SIG-M5 treated with dmso at 0.1 percent for 504 hours (cell line): ENCODE results near the gene APOBEC3H.

ENCODE experiments used
- DNase-seq: peaks from one replicate; lab custom pipeline; 2025; ENCODE audit not compliant: unreplicated experiment; lab: John Stamatoyannopoulos, UW

APOBEC3H gene

GRCh38 chr22:39080052-39080762, 16.8 kb upstream of the APOBEC3H start:
- no peak for DNase-seq

DNA sequence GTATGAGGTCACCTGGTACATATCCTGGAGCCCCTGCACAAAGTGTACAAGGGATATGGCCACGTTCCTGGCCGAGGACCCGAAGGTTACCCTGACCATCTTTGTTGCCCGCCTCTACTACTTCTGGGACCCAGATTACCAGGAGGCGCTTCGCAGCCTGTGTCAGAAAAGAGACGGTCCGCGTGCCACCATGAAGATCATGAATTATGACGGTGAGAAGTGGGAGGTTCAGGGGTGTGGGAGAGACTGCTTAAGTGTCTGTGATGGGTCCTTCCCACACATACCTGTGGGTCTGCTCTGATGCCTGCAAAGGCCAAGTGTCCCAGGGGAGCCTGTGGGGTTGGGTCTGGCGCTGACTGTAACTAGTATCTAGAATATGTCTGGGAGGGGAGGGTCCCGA, 16.0 kb upstream of the APOBEC3H start:
- no peak for DNase-seq

DNA sequence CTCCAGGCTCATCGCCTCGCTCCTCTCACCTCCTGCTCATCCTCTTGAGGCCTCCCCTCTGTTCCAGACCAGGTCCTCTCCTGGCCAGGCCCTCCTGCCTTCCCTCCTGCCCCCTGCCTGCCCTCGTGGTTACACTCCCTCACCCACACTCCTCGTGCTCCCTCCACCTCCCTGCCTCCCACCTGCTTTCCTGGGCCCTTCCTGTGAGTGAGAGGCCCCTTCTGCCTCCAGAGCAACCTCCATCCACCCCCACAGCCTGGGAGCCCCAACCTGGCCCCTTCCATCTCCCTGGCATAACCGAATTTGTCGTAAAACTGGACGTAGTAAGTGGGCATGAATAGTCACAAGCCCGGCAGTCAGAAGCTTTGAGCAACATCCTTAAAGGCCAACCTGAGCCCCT, 15.4 kb upstream of the APOBEC3H start:
- DNase-seq, result no peak

DNA sequence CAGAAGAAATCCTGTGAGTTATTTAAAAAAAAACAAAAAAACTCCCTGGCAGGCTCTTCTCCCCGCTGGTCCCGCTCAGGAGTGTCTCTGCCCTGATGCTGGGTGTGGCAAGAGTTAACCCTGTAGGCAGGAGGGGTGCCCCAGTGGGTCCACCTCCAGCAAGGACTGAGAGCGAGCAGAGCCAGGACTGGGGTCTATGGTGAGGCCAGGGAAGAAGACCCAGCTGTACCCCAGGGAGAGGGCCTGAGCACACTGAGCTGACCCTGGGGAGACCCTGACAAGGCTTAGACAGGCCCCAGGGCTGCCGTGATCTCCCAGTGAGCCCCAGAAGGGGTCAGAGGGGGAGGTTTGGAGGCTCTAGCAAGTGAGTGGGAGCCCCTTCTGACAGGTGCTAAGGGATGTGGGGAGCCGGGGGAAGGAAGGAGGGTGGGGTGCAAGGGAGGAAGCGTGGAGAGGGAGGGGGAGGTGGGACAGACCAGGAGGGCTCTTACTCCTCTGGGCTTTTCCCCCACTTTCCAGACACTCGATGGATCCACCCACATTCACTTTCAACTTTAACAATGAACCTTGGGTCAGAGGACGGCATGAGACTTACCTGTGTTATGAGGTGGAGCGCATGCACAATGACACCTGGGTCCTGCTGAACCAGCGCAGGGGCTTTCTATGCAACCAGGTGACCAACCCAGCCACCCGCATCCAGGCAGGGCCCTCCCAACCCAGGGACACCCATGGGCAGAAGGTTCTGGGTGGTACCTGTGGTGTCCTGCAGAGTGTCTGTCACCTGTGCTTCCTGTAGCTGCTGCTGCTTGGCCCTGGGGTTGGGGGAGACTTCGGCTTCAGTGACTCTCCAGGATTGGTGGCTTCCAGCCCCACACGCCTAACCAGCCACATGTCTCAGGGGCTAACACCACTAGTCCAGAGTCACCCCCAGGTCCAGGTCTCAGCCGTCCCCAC, 13.6 kb upstream of the APOBEC3H start:
- DNase-seq, result no peak

- DNase-seq, result no peak
Measured at GRCh38 chr22:39084666-39085065, 12.4 kb upstream of the APOBEC3H start.

DNA sequence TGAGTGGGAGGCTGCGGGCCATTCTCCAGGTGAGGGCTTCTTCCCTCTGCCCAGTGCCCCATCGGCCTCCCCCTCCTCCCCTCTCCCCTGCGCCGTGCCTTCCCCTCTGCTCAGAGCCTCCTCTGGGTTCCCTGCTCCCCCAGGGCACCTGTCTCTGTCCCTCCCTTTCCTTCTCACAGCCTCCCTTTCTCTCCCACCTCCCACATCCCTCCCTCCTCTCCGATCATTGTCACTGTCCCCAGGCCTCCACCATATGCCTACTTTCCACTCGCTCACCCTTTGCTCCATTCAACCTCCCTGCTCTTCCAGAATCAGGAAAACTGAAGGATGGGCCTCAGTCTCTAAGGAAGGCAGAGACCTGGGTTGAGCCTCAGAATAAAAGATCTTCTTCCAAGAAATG, 9.9 kb upstream of the APOBEC3H start:
- DNase-seq, result no peak

DNA sequence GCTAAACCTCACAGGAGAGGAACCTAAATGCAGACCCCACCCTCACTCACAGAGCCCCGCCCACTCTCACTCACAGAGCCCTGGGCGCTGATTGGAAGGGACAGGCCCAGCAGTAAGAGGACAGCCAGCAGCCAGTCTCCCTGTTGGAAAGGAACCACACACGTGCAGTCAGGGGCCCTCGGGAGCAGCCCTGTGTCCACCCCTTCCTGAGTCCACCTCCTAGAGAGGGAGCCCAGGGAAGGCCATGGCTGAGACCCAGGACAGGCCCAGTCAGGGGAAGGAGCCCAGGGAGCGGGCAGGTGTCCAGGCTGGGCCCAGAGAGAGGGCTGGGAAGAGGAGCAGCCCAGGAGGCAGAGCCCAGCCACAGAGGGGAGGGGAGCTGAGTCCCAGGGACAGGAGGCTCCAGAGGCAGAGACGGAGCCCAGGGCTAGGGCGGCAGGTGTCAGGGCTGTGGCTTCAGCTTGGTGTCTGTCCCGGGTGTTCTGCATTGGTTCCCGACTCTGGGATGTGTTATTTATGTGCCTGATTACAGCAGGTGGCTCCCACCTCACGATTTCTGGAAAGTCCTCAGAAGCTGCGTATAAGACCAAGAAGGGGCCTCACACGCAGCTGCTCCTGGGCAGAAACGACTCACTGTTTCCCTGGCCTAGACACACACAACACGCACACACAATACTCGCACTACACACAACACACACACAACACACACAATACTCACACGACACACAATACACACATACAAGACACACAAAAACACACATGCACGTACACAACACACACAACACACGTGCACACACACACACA, 9.0 kb upstream of the APOBEC3H start:
- no peak for DNase-seq

- no peak for DNase-seq
Measured at GRCh38 chr22:39088685-39089032, 8.4 kb upstream of the APOBEC3H start.

DNA sequence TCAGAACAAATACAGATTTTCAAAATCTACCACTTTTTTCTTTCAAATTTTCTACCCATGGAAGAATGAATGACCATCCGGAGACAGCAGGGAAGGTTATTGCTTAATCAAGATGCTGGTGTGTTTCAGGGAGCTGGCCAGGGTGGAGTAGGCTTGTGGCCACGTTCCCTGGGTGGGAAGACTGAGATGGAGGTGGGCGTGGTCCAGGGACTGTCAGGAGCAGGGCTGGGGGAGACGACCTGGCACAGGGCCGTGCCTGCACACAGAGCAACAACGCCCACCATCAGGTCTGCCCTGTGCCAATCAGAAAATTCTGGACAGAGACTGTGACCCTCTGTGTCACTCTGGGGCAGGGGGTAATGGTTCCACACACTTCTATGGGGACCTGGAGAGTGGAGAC, 7.1 kb upstream of the APOBEC3H start:
- DNase-seq, result no peak

GRCh38 chr22:39090426-39091064, 6.5 kb upstream of the APOBEC3H start:
- DNase-seq, result no peak

GRCh38 chr22:39091126-39092081, 5.6 kb upstream of the APOBEC3H start:
- DNase-seq, result no peak

DNA sequence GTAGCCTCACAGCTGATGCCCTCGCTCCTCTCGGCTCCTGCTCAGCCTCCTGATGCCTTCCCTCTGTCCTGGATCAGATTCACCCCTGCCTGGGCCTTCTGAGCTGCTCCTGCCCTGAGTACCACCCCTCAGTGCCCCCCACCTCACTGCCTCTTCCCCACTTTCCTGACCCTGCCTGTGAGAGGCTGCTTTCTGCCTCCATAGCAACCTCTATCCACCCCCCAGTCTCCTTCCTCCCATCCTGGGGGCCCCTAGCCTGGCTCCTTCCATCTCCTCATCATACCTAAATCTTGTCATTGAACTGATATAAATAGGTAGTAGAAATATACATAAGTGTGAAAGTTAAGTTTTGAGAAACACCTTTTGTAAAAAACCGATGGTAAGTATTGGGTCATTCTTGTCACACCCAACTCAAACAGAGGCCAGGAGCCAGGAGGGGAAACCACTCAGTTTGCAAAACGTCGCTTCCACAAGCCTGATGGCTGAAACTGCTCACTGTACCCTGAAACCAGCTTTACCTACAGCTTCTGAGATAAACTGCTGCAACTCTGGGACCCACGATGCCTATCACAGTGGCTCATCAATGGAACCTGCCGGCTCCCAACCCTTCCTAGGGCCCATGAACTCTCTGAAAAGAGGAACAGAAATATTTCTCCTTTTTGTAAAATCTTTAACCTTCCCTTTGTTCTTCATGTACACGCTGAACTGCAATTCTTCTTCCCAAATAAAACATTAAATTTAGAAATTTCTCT, 4.8 kb upstream of the APOBEC3H start:
- DNase-seq, result no peak

DNA sequence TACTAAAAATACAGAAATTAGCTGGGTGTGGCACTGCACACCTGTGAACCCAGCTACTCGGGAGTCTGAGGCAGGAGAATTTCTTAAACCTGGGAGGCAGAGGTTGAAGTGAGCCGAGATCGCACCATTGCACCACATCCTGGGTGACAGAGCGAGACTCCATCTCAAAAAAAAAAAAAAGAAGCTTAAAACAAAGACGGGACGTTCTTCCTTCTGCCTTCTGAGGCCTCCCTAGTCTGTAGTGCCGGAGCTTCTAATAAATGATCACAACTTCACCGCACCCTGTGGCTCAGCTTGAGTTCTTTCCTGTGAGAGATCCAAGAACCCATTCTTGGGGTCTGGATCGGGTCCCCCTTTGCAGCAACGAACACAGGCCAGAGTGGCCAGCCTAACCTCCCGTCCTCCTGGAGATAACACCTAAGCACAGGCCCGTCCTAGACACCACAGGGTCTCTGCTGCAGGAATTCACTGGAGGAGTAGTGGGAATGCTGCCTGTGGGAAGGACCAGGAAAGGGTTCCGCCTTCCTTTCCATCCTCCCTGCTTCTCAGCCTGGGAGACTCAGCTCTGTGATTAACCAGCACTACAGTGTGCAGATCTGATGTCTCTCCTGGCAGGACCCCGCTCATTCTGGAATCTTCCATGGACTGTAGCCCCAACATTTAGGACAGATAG, 2.2 kb upstream of the APOBEC3H start:
- no peak for DNase-seq

DNA sequence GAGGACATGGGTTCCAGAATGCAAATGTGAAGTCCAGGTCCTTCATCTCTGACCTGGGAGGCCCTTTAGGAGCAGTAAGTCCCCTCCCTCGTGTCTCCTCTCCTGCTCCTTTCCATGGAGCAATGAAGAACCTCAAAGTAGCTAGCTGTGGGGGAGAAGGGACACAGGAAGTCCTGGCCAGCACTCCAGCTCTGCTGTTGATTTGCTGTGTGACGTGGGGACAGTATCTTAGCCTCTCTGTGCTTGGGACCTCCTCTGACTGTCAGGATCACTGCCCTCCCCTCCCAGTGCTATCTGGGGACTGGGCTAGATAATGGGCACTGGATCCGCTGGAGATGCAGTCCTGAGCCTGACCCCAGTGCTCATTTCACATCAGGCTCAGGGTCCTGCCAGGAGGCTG, 1.1 kb upstream of the APOBEC3H start:
- no peak for DNase-seq

- DNase-seq, result no peak
Measured at GRCh38 chr22:39098026-39098425, 982 bp downstream of the APOBEC3H start.

DNA sequence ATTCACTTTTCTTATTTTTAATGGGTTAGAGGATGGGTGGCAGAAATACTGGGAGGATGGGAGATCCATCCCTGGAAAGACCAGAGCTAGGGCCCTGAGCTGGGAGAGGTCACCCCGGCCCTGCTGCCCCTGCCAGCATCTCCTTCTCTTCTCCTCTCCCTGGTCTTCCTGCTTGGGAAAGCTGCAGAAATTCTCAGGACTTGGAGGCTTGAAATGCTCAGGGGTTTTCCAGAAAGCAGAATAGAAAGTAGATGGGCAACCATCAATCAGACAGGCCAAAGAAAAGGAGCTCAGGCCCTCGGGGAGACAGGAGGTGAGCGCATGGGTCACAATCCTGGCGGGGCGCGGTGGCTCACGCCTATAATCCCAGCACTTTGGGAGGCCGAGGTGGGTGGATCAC, 1.5 kb downstream of the APOBEC3H start:
- no peak for DNase-seq

GRCh38 chr22:39101226-39101625, 4.2 kb downstream of the APOBEC3H start:
- DNase-seq, result no peak

DNA sequence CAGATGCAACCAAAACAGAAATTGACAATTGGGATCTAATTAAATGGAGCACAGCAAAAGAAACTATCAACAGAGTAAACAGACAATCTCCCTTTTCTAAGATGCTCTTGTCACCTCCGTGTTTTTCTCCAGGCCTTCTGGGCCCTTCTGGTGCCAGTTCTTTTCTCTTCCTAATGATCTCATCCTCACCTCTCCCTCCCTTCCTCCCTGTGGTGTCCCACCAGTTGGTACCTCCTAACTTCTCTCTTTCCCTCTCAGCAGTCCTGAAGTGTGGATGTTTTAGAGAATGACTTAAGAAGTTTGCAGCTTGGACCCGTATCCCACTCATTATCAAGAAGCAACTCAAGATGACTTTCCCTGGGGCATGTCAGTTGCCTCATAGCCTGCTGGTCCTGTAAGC, 6.4 kb downstream of the APOBEC3H start:
- DNase-seq, result no peak

DNA sequence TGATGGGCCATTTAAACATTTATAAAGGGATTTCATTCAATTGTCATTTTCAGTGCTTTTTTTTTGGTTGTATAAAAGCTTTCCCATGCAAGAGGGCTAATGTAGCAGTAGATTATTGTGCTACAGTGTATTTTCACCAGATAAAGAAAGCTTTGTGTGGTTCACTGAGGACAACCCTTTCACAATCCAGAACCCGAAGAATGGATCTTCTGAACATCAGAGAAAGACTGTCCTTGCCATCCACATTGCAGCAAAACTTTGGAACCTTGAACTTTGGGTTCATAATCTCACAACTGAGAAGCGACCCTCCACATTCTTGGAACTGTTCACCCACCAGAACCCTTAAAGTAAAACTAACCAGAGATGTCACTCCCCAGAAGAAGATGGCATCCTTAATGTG, 9.3 kb downstream of the APOBEC3H start:
- DNase-seq, result no peak
